ACC112 (cell line): ENCODE measurements around the gene GRID1.

Experiments used
- H2AFZ ChIP-seq: fragments of 200-600 bp; sonication (generic); one replicate; pipeline ENCODE4 v1.6.0; 2017; ENCODE audit warnings: antibody characterized with exemption, low read length; ENCODE audit not compliant: unreplicated experiment
- H3K27ac ChIP-seq: fragments of 200-600 bp; sonication (generic); 2 replicates; pipeline ENCODE4 v1.5.1; 2014; ENCODE audit warnings: low read depth, mild to moderate bottlenecking, antibody characterized with exemption, low read length, moderate library complexity
- H3K27me3 ChIP-seq: fragments of 200-600 bp; sonication (generic); 2 replicates; pipeline ENCODE4 v1.6.1; 2014; ENCODE audit warnings: mild to moderate bottlenecking, antibody characterized with exemption, low read length, moderate library complexity, mixed read lengths; ENCODE audit not compliant: insufficient read depth
- H3K36me3 ChIP-seq: fragments of 200-600 bp; sonication (generic); 2 replicates; pipeline ENCODE4 v1.6.1; 2016; ENCODE audit warnings: mild to moderate bottlenecking, antibody characterized with exemption, low read length, moderate library complexity, mixed read lengths; ENCODE audit not compliant: insufficient read depth
- H3K4me1 ChIP-seq: fragments of 200-600 bp; sonication (generic); one replicate; pipeline ENCODE4 v1.6.1; 2016; ENCODE audit warnings: low read length, mixed read lengths; ENCODE audit not compliant: insufficient read depth, unreplicated experiment, control insufficient read depth
- H3K4me3 ChIP-seq: fragments of 200-600 bp; sonication (generic); 2 replicates; pipeline ENCODE4 v1.5.1; 2014; ENCODE audit warnings: mild to moderate bottlenecking, low read depth, low read length
- H3K79me2 ChIP-seq: fragments of 200-600 bp; sonication (generic); one replicate; pipeline ENCODE4 v1.6.0; 2016; ENCODE audit warnings: low read length; ENCODE audit not compliant: control insufficient read depth, unreplicated experiment, insufficient read depth

The GRID1 gene

DNA sequence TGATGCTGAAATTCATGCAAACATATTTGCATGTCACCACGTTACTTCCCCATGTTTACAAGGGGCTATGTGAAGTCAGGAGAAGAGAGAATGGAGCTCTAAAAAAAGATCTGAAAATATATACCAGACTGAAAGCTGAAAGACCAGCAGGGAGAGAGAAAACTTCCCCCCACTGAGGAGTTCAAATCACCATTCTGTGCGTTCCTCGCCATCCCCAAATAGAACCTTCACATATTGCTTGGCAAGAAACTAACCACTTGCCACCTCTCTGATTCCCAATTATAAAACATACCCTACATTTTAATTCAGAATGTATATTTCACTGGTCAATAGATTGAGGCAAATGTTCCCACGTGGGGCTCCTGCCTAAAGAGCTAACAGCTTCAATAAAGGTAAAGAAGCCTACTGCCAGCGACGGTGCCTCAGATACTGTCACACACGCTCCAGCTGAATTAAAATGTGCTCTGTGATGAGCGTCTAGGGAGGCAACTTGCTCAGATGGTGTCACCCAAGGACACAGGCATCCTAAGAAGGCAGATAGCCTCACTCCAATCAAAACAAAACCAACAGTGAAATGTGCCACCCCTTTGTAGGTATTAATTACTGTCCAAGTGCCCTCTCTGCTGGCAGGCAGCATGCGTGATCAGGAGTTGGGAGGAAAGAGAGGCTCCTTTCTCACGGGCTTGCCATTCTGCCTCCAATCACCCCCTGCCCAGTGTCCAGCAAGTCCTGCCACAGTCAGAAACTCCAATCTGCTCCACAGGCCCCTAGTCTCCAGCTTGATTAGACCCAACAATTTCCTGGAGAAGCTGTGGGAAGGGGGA lies 298.2 kb downstream of the GRID1 start:
- no peaks in the 10 kb centered on the region for H3K79me2 ChIP-seq
- H3K4me3 ChIP-seq, result no peak overlapping the region
- H3K4me1 ChIP-seq, result no peaks in the 10 kb centered on the region
- H2AFZ ChIP-seq, result no peak overlapping the region
- no peaks in the 10 kb centered on the region for H3K27me3 ChIP-seq
- no peaks in the 10 kb centered on the region for H3K36me3 ChIP-seq
- H3K27ac ChIP-seq, result no peak overlapping the region

GRCh38 chr10:86067436-86068050 lies 299.1 kb downstream of the GRID1 start:
- no peaks in the 10 kb centered on the region for H3K79me2 ChIP-seq

GRCh38 chr10:86066696-86067095 lies 299.9 kb downstream of the GRID1 start:
- no peak overlapping the region for H3K27ac ChIP-seq
- H3K4me3 ChIP-seq, result no peak overlapping the region
- no peak overlapping the region for H2AFZ ChIP-seq
- no peaks in the 10 kb centered on the region for H3K27me3 ChIP-seq
- no peaks in the 10 kb centered on the region for H3K36me3 ChIP-seq
- H3K79me2 ChIP-seq, result no peaks in the 10 kb centered on the region
- H3K4me1 ChIP-seq, result no peaks in the 10 kb centered on the region

More at GRCh38 chr10:86067436-86068050, 299.1 kb downstream of the GRID1 start:
- Histone ChIP-seq H3K27ac (no peak overlapping the region), H3K36me3 (no peaks in the 10 kb centered on the region), H3K4me1 (no peaks in the 10 kb centered on the region), H2AFZ (no peak overlapping the region), H3K4me3 (no peak overlapping the region), H3K27me3 (no peaks in the 10 kb centered on the region)

- Histone ChIP-seq H3K4me3 (no peak overlapping the region), H2AFZ (no peak overlapping the region), H3K27ac (no peak overlapping the region)
Measured at GRCh38 chr10:86065711-86066251, 300.8 kb downstream of the GRID1 start.

GRCh38 chr10:86064931-86065662 lies 301.5 kb downstream of the GRID1 start:
- no peak overlapping the region for H3K4me3 ChIP-seq
- H3K27ac ChIP-seq, result no peak overlapping the region
- no peak overlapping the region for H2AFZ ChIP-seq
- H3K36me3 ChIP-seq, result no peaks in the 10 kb centered on the region
- H3K4me1 ChIP-seq, result no peaks in the 10 kb centered on the region
- H3K79me2 ChIP-seq, result no peaks in the 10 kb centered on the region
- no peaks in the 10 kb centered on the region for H3K27me3 ChIP-seq

More at GRCh38 chr10:86065711-86066251, 300.8 kb downstream of the GRID1 start:
- Histone ChIP-seq H3K36me3 (no peaks in the 10 kb centered on the region), H3K27me3 (no peaks in the 10 kb centered on the region), H3K79me2 (no peaks in the 10 kb centered on the region), H3K4me1 (no peaks in the 10 kb centered on the region)

GRCh38 chr10:86064219-86064618 lies 302.4 kb downstream of the GRID1 start:
- no peaks in the 10 kb centered on the region for H3K4me1 ChIP-seq
- H2AFZ ChIP-seq, result no peak overlapping the region
- no peak overlapping the region for H3K4me3 ChIP-seq
- no peak overlapping the region for H3K27ac ChIP-seq
- H3K36me3 ChIP-seq, result no peaks in the 10 kb centered on the region
- H3K79me2 ChIP-seq, result no peaks in the 10 kb centered on the region
- H3K27me3 ChIP-seq, result no peaks in the 10 kb centered on the region

GRCh38 chr10:86063341-86063740 lies 303.3 kb downstream of the GRID1 start:
- no peaks in the 10 kb centered on the region for H3K36me3 ChIP-seq
- H3K27ac ChIP-seq, result no peak overlapping the region
- no peaks in the 10 kb centered on the region for H3K79me2 ChIP-seq
- no peak overlapping the region for H3K4me3 ChIP-seq
- no peaks in the 10 kb centered on the region for H3K27me3 ChIP-seq
- H2AFZ ChIP-seq, result no peak overlapping the region
- no peaks in the 10 kb centered on the region for H3K4me1 ChIP-seq

DNA sequence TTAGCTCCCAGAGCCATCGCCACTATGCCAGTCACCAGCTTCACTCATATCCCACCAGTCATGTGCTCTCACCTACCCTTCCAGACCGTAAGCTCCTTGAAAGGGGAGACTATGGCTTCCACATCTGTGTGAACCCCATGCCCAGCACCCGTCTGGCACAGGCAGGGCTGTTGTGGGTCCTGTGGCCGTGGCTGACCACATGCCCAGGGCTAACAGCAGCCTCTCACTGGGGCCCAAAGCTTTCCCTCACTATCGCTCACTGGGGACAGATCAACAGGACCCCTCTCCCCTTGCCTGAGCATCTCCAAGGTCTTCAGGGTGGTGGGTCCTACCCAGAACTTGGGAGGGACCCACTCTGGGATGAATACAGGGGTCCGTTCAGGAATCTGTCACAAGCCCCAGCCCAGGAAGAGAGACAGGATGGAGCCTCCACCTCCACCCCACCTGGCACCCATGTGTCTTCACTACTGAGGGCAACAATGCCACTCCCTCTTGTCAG lies 303.9 kb downstream of the GRID1 start:
- H3K27ac ChIP-seq, result no peak overlapping the region
- no peaks in the 10 kb centered on the region for H3K36me3 ChIP-seq
- H3K27me3 ChIP-seq, result no peaks in the 10 kb centered on the region
- H2AFZ ChIP-seq, result no peak overlapping the region
- H3K4me3 ChIP-seq, result no peak overlapping the region
- no peaks in the 10 kb centered on the region for H3K4me1 ChIP-seq
- no peaks in the 10 kb centered on the region for H3K79me2 ChIP-seq

DNA sequence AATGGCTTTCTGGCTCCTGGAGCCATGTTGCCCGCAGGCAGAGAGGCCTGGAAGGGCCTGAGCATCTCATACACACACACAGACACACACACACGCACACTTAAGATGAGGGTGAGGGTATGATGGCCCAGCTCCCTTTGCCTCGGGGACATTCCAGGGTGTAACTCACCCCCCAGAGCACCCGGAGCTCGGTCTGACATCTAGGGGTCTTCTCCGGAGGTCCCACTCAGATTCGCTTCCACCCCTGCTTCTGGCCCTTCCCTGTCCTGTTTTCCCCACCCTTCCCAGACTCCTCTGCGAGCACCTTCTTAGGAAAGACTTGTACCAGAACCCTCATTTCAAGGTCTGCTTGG lies 304.4 kb downstream of the GRID1 start:
- Histone ChIP-seq H3K27ac (no peak overlapping the region), H3K27me3 (no peaks in the 10 kb centered on the region), H3K79me2 (no peaks in the 10 kb centered on the region), H2AFZ (no peak overlapping the region), H3K4me1 (no peaks in the 10 kb centered on the region), H3K4me3 (no peak overlapping the region), H3K36me3 (no peaks in the 10 kb centered on the region)

GRCh38 chr10:86061278-86062197 lies 305.1 kb downstream of the GRID1 start:
- Histone ChIP-seq H3K79me2 (no peaks in the 10 kb centered on the region), H3K4me1 (no peaks in the 10 kb centered on the region), H3K27me3 (no peaks in the 10 kb centered on the region), H2AFZ (no peak overlapping the region), H3K4me3 (no peak overlapping the region), H3K27ac (no peak overlapping the region), H3K36me3 (no peaks in the 10 kb centered on the region)
